ENCODE measurements around the gene FGFR3.

FGFR3 gene

DNA sequence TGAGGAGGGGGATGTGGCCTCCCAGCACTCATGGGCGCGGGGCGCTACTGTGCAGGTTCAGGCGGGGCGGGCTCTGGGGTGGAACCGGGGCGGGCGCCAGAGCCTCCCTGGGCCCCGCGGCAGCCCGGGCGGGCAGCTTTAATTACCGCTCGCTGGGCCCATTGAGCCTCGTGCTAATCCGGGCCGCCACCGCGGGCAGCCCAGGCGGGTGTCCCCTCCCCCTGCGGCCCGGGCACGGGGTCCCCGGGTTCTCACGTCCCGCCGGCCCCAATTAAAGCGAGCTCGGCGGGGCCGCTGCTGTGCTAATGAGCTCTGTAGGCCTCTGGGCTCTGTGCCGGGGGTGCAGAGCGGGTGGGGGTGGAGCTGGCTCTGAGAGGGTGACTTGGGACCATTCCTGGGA lies 22.8 kb upstream of the FGFR3 start:
- no peak for DNase-seq (ENCODE audit: low read depth in 3 of 3)

DNA sequence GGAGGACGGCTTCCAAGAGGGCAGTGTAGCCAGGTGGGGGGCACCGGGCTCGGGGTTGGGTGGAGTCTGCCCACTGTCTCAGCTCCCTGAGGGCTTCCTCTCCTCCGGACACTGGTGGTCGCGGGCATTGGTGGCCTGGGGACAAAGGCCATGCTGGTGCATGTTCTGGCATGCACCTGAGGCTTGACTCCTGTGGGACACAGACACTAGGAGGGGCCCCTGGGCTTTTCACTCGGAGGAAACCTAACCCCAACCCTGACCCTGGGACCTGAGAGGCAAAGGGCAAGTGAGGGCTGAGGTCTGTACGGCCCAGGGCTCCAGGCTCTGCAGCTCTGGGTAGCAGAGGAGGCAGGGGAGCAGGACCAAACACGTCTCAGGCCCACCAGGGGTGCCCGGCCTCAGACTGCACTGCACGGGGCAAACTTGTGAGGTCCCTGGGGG lies 22.3 kb upstream of the FGFR3 start:
- no peak for DNase-seq (ENCODE audit: low read depth in 3 of 3)

GRCh38 chr4:1771555-1772305 lies 21.4 kb upstream of the FGFR3 start:
- no peak for DNase-seq (ENCODE audit: low read depth in 3 of 3)

GRCh38 chr4:1772853-1773538 lies 20.1 kb upstream of the FGFR3 start:
- DNase-seq (ENCODE audit: low read depth in 3 of 3) = no peak

DNA sequence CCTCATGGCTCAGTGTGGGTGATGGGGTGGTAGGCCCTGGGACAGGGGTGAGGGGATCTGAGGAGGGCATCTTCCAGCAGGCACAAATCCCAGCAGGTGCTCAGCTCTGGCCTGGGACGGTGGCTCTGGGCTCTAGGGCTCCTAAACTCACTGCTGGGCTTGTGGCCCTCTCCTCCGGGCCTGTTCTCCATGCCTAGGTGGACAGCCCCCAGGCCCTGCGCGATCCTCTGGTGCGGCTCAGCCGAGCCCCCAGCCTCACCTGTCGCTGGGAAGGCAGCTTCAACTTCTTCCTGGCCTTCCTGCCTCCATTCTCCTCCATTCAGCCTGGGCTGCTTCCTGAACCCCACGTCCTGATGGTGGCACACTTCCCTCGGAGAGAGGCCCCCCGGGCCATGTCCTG lies 19.3 kb upstream of the FGFR3 start:
- no peak for DNase-seq (ENCODE audit: low read depth in 3 of 3)

- no peak for DNase-seq (ENCODE audit: low read depth in 3 of 3)
These were observed 17.2 kb upstream of the FGFR3 start for GRCh38 chr4:1775731-1776500.

- no peak for DNase-seq (ENCODE audit: low read depth in 3 of 3)
These were observed 16.5 kb upstream of the FGFR3 start for GRCh38 chr4:1776521-1777161.

DNA sequence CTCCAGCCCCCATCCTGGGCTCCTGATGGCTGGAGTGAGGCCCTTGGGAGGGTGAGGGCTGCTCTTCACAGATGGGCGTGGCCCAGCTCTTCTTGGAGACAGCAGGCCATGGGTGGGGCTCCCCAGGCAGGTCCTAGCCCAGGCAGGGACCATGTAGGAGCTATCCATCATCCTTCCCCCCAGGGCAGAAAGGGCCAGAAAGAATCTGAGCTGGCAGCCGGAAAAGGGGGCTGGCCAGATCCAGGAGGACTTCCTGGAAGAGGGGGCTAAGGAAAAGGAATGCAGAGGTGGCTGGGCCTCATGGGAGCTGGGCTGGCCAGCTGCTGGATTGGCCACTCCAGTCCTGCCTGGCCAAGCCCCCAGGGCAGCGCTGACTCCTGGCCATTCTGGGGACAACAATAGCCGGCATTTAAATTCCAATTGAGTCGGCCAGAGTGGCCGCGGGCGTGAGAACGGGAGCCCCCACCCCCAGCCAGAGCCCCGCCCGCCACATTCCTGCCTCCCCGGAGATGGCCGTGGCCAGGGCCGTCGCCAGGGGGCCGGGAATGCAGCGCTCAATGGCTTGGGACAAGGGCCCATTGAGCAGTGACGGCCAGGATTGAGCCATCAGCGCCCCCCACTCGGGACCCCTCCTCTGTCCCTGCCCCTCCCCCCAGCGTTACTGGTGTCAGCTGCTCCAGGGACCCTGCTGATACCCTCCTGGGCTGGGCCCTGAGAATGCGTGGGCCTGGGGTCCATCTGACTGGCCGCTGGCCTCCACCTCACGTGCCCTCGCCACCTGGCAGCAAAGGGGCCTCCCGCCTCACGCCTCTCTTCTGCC lies 15.1 kb upstream of the FGFR3 start:
- no peak for DNase-seq (ENCODE audit: low read depth in 3 of 3)

DNA sequence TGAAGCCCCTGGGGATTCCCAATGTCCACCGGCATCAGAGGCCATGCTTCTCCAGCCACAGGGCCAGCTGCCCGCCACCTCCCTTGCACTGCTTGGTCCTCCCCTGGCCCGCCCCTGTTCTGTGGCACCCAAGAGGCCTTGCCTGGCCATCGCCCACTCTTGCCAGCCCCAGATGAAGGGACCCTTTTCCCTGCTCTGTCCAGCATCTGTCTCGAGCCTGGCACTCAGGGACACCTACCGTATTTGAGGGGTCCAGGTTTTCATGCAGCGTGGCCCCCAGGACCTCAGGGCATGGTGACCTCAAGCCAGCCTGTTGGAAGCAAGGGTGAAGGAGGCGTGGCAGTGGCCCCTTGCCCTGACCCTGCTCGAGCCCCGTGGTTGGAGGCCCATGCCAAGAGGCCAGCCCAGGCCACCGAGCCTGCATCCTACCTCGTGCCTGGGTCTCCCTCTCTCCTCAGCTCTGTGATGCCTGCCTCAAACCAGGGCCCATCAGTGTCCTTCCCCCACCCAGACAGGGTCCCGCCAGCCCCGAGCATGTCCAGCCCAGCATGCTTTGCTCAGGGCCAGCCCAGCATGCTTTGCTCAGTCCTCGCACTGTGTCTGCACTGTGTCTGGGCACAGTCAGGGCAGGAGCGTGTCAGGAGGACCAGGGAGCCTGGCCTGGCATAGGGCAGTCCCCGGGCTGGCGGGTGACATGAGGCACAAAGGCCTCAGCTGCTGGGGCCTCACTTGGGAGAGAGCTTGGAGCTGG lies 14.3 kb upstream of the FGFR3 start:
- no peak for DNase-seq (ENCODE audit: low read depth in 3 of 3)

GRCh38 chr4:1779588-1780382 lies 13.3 kb upstream of the FGFR3 start:
- DNase-seq (ENCODE audit: low read depth in 3 of 3) = no peak

DNA sequence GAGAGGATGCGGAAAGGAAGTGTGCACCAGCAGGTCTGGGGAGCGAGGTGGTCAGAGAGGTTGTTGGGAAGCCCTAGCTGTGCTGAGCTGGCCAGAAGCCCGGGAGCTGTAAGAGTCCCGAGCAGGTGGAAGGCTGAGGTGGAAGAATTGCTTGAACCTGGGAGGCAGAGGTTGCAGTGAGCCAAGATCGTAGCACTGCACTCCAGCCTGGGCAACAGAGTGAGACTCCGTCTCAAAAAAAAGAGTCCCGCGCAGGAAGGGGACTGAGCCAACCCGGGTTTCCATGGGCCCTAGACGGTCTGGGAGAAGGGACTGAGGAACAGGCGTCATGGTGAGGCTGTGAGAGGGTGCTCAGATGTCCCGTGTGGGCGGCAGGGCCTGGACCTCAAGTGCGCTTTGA lies 12.7 kb upstream of the FGFR3 start:
- DNase-seq (ENCODE audit: low read depth in 3 of 3) = no peak

DNA sequence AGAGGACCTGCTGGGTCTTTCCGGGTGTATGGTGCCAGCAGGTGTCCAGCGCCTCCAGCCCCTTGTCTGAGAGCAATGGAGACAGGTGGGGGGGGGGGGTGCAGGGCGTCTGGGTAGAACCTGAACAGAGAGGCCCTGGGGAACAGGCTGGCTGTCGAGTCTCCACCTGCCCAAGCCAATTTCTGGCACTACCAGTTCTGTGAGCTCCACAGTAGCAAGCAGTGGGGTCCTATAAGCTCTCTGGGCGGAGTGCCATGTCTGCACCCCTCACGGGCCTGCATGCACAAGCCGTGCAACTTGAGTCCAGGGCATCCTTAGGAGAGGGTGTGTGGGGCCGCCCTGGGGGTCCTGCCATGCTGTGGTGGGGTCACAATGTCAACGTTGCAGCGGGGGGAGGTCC lies 10.1 kb upstream of the FGFR3 start:
- no peak for DNase-seq (ENCODE audit: low read depth in 3 of 3)

DNA sequence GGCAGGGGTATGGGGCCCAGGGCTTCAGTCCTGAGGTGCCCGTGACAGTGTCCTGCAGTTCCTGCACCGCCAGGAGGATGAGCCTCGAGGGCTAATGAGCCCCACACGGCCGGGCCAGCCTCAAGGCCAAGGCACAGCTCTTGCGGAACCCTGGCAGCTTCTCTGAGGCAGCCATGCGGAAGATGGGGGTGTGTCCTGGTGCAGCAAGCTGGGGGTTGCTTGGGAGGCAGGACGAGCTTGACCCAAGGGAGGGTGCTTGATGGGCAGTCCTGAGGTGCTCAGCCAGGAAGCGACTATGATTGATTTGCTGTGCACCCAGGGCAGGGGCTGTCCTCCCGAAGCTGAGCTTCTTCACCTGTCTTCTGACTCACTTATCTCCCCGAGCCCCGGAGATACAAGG lies 9.1 kb upstream of the FGFR3 start:
- no peak for DNase-seq (ENCODE audit: low read depth in 3 of 3)

DNA sequence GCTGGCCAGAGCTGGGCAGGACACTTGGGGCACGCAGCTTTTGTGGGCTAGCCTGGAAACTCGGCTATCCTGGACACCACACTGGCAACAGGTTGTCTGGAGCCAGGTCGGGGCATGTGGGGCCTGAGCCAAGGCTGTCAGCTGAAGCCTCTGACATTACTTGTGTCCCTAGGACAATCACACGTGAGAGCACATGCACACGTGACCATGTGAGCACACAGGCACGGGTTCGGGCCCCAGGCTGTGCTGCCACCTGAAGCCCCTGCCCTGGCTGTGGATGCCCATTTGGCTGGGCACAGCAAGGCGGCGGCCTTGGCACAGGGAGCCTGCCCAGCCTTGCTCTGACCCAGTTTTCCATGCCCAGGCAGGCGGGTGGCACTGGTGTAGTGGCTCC lies 8.7 kb upstream of the FGFR3 start:
- no peak for DNase-seq (ENCODE audit: low read depth in 3 of 3)

DNA sequence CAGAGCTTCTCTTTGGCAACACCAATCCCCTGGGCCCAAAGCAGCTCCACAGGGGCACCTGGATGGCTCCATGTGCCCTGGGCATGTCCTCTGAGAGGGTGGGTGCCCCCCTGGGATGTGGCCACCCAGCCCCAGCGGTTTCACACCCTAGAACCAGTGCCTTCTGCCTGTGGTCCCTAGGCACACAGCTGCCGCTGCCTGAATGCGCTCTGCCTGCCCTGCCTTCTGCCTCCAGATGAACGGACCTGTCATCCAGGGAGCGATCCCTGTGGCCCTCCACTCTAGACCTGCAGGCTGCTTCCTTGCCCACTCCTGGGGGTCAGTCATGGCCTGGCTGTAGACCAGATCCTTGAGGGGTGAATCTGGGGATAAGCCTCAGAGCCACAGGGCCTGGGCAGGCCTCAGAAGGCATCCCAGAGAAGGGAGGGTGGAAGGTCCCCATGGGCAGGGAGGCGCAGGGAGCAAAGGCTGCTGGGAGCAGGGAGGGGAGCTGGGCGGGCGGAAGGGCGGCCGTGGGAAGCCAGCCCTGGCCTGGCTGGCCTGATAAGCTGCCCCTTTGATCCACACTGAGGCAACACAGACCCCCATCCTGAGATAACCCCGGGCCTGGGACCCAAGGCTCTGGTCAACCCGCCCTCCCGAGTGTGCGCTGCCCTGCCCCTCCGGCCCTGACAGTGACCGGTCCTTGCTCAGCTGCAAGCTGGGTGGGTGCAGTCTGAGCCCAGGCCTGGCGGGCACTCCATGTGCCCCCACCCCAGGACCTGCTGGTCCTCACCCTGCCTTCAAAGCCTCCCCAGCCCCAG lies 8.1 kb upstream of the FGFR3 start:
- no peak for DNase-seq (ENCODE audit: low read depth in 3 of 3)

DNA sequence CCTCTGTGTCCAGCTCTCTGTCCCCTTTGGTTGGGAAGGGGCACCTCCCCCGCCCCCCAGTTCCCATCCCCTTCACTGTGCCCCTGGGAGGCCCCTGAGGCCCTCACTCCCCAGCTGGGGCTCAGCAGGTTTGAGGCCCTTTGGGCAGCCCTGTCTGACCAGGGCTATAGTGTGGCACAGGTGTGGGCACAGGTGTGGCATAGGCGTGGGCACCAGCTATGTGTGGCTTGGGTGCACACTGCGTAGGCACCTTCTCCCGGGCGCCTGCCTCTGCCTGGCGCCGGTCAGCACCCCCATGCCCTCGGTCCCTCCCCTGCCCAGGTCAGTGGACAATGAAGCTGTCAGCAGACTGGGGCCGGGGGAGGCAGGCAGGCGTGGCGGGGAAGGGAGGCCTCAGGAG lies 7.5 kb upstream of the FGFR3 start:
- no peak for DNase-seq (ENCODE audit: low read depth in 3 of 3)

DNA sequence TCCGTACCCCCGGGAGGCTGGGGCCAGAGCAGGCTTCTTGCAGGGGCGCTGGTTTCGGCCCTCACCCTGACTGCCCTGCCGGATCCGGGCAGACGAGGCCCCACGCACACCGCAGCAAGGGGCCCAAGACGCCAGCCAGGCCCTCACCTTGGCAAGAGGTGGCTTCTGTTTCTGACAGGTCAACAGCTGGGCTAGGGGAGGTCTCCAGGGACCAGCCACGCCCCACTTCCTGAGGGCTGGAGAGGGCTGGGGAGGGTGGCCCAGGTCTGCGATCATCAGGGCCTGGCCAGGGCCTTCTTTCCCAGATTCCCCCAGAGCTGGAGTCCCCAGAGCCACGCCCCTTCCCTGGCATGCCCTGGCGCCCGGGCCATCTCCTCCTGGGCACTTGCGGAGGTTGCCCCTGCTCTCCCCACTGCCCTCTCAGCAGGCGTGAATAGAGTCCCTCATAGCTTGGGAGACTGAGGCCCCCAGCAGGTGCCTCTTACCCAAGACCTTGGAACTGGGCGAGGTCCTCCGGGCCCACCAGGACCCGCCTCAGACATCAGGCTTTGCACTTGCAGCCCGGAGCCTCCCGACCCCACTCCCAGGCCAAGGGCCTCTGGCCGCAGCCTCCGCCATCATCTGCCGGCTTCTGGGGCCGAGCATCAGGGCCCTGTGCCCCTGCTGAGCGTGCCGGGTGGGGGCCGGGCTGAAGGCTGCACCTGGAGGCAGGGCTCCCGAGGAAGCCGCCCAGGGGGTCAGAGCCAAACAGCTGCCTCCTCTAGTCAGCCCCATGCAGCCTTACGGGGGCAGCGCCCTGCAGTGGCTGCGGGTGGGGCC lies 6.3 kb upstream of the FGFR3 start:
- DNase-seq (ENCODE audit: low read depth in 3 of 3) = no peak

DNA sequence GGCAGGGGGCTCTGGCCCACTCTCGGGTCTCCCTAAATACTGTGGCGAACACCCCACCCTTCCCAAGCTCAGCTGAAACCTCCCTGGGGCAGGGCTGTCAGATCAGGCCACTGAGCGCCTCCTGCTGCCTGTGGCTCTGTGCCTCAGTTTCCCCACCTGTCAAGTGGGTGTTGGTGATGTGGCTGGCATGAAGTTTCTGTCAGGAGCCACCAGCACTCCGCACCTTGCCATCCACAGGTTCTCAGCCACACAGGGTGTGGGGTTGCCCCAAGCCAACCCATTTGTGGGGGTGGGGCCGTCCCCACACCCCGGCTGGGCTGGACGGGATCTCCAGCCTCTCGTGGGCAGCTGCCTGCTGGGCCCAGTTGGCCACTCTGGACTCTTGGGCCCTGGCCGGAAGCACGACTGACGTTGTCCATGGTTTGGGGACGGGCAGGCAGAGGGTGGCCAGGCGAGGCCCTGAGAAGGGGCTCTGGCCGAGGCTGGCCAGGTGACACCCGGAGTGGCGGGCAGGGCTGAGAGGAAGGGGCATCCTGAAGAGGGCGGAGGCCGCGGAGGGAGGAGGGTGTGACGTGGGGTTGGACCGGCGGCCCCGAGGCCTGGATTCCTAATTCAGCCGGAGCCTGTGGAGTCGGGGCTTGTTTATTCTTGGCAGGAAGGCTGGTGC lies 5.5 kb upstream of the FGFR3 start:
- DNase-seq (ENCODE audit: low read depth in 3 of 3) = no peak

All from stimulated activated CD4-positive, alpha-beta T cell treated with anti-CD3 and anti-CD28 coated beads, TNF-alpha, amount 100 ng/mL, for 24 hours (primary cell).